ENCODE results near the gene UBE2E3.

- TF ChIP-seq CTCF (conservative IDR thresholded peaks at IDR 0.05; ENCODE audit: low read depth, low read length) (no peak), RFX5 (IDR thresholded peaks at IDR 0.05; ENCODE audit: low read depth, low read length) (no peak), CEBPB (IDR thresholded peaks at IDR 0.05; ENCODE audit: low read depth, low read length) (no peak), POLR2A (IDR thresholded peaks at IDR 0.05; ENCODE audit: low read depth, low read length) (no peak), BHLHE40 (IDR thresholded peaks at IDR 0.05; ENCODE audit: low read depth, low read length) (no peak), FOS (IDR thresholded peaks at IDR 0.05; ENCODE audit: low read depth, low read length) (no peak)
- TF ChIP-seq, protein P1, sequence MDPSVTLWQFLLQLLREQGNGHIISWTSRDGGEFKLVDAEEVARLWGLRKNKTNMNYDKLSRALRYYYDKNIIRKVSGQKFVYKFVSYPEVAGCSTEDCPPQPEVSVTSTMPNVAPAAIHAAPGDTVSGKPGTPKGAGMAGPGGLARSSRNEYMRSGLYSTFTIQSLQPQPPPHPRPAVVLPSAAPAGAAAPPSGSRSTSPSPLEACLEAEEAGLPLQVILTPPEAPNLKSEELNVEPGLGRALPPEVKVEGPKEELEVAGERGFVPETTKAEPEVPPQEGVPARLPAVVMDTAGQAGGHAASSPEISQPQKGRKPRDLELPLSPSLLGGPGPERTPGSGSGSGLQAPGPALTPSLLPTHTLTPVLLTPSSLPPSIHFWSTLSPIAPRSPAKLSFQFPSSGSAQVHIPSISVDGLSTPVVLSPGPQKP (IDR thresholded peaks at IDR 0.05; ENCODE audit: borderline replicate concordance, low read depth, low read length) = no peak
Measured at GRCh38 chr2:180985771-180986395, 5.5 kb downstream of the UBE2E3 start.
